Measurements from ENCODE around the gene LRRC4C. TPM values are rescaled to one million over a fixed set of nuclear protein-coding genes. Genes with fewer than 3 reads are reported as not detected.

The LRRC4C gene
- total and polyA plus RNA-seq, 7 donors, result 0.98 to 5.4 (median 3.0) TPM; not detected in 1

DNA sequence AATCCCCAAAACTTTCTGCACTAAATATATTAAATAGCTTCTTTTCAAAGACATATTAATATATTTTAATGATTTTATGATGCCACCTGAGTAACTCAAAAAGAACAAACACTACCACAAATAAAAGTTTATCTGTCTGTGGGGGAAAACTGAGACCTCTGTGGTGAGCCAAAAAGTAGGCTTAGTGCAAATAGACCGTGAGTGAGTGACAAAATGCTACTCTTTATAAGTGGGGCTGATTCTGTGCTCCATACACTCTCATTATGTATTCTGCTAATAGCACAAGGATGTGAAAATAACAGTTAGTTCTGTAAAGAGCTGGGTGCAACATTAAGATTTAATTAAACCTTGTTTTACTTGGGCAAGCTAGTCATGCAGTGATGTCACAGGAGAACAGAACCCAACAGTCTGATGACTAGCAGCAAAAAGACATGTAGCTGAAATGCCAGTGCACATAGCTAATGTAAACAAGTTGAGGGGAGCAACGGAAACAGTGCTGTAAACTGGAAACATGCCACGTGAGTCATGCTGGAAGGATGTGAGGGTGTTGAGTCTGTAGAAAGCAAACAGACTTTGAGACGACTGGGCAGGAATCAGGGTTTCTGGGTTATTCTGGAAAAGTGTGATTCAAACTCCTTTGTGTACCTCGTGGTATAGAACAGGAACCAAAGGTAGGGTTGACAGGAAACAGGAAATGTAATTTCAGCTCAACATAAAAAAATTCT lies 1130.4 kb downstream of the LRRC4C start:
- Histone ChIP-seq H3K27me3 (no peaks in the 10 kb centered on the region), H3K36me3 (no peaks in the 10 kb centered on the region), H3K4me1 (peaks cover 0 to 15% (median 5%) of the 10 kb centered on the region in 4 donors), H3K9me3 (no peaks in the 10 kb centered on the region), H3K4me3 (no peak overlapping the region), H3K27ac (peak overlapping the region in 3 of 4 donors; percentile 33 to 66 (median 59))
- peak; percentile 77 for DNase-seq
- TF ChIP-seq EP300 (IDR thresholded peaks at IDR 0.05), result peak in 2 of 4 donors; percentile 75 to 77
- TF ChIP-seq, protein P1, sequence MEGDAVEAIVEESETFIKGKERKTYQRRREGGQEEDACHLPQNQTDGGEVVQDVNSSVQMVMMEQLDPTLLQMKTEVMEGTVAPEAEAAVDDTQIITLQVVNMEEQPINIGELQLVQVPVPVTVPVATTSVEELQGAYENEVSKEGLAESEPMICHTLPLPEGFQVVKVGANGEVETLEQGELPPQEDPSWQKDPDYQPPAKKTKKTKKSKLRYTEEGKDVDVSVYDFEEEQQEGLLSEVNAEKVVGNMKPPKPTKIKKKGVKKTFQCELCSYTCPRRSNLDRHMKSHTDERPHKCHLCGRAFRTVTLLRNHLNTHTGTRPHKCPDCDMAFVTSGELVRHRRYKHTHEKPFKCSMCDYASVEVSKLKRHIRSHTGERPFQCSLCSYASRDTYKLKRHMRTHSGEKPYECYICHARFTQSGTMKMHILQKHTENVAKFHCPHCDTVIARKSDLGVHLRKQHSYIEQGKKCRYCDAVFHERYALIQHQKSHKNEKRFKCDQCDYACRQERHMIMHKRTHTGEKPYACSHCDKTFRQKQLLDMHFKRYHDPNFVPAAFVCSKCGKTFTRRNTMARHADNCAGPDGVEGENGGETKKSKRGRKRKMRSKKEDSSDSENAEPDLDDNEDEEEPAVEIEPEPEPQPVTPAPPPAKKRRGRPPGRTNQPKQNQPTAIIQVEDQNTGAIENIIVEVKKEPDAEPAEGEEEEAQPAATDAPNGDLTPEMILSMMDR (IDR thresholded peaks at IDR 0.05), result no peak
- TF ChIP-seq POLR2AphosphoS5 (IDR thresholded peaks at IDR 0.05), result peak in 3 of 4 donors; percentile 78 to 90 (median 81)
- no peak for TF ChIP-seq POLR2A (IDR thresholded peaks at IDR 0.05)
- intact Hi-C loops (cut with DNase I), result no loop called here
- 6 to 16% methylated on average over 5 of the region's 5 CpGs for WGBS, 2 donors

GRCh38 chr11:40323241-40323640 lies 1136.2 kb downstream of the LRRC4C start:
- no peaks in the 10 kb centered on the region for H3K4me1 ChIP-seq
- TF ChIP-seq POLR2AphosphoS5 (IDR thresholded peaks at IDR 0.05), result no peak
- TF ChIP-seq EP300 (IDR thresholded peaks at IDR 0.05), result no peak
- TF ChIP-seq, protein P1 (IDR thresholded peaks at IDR 0.05), result no peak
- no peak for TF ChIP-seq POLR2A (IDR thresholded peaks at IDR 0.05)
- H3K27ac ChIP-seq, result no peak overlapping the region
- H3K9me3 ChIP-seq, result no peaks in the 10 kb centered on the region
- intact Hi-C loops (cut with DNase I), result no loop called here
- no peaks in the 10 kb centered on the region for H3K36me3 ChIP-seq
- no peaks in the 10 kb centered on the region for H3K27me3 ChIP-seq
- no peak overlapping the region for H3K4me3 ChIP-seq
- no peak for DNase-seq
- 85 to 87% methylated on average over 3 of the region's 3 CpGs for WGBS, 2 donors

- 55 to 89% methylated on average over 1 of the region's 1 CpG for WGBS, 2 donors
- H3K4me3 ChIP-seq, result no peak overlapping the region
- intact Hi-C loops (cut with DNase I), result no loop called here
- no peaks in the 10 kb centered on the region for H3K36me3 ChIP-seq
- H3K4me1 ChIP-seq, result no peaks in the 10 kb centered on the region
- TF ChIP-seq EP300 (IDR thresholded peaks at IDR 0.05) (no peak), POLR2A (IDR thresholded peaks at IDR 0.05) (no peak), POLR2AphosphoS5 (IDR thresholded peaks at IDR 0.05) (no peak)
- TF ChIP-seq, protein P1 (IDR thresholded peaks at IDR 0.05), result no peak
- no peaks in the 10 kb centered on the region for H3K27me3 ChIP-seq
- H3K27ac ChIP-seq, result no peak overlapping the region
- no peak for DNase-seq
- no peaks in the 10 kb centered on the region for H3K9me3 ChIP-seq
Measured at GRCh38 chr11:40321537-40321936, 1137.9 kb downstream of the LRRC4C start.

- intact Hi-C loops (cut with DNase I), result no loop called here
- Histone ChIP-seq H3K27ac (no peak overlapping the region), H3K27me3 (no peaks in the 10 kb centered on the region), H3K36me3 (no peaks in the 10 kb centered on the region), H3K4me1 (no peaks in the 10 kb centered on the region), H3K9me3 (no peaks in the 10 kb centered on the region), H3K4me3 (no peak overlapping the region)
- DNase-seq, result no peak
- no peak for TF ChIP-seq POLR2A (IDR thresholded peaks at IDR 0.05)
- TF ChIP-seq, protein P1 (IDR thresholded peaks at IDR 0.05), result no peak
- no peak for TF ChIP-seq EP300 (IDR thresholded peaks at IDR 0.05)
- no peak for TF ChIP-seq POLR2AphosphoS5 (IDR thresholded peaks at IDR 0.05)
Measured at GRCh38 chr11:40316171-40316570, 1143.3 kb downstream of the LRRC4C start.
